PC-3 (cell line): ENCODE data around the gene RTN1. TPM values are rescaled to one million over a fixed set of nuclear protein-coding genes. Genes with fewer than 3 reads are reported as not detected.

ENCODE experiments used
- ATAC-seq: fragments of 200-7000 bp; cut with Tn5 transposase; 2 replicates; pipeline ENCODE4 v1.9.1; 2020; ENCODE audit warnings: mild to moderate bottlenecking, moderate library complexity
- BruUV-seq: library from RNA; stranded (reverse); fragments of 400-500 nt; replicated peaks from 2 replicates; lab custom pipeline; 2021; lab: Mats Ljungman, UMichigan
- CTCF ChIA-PET: fragments of 300-600 bp; sonication (Branson Sonifier 250); formaldehyde crosslinking; loops from one replicate; lab custom pipeline; 2022; ENCODE audit warnings: antibody characterized with exemption; lab: Charles Lee
- POLR2A ChIA-PET: fragments of 300-600 bp; sonication (Branson Sonifier 250); formaldehyde crosslinking; loops from one replicate; lab custom pipeline; 2022; ENCODE audit warnings: antibody characterized with exemption; ENCODE audit not compliant: unreplicated experiment; lab: Charles Lee
- DNase-seq: peaks from one replicate; pipeline ENCODE4 v3.0.0-alpha.2; 2015
- H2AFZ ChIP-seq: fragments of 300-600 bp; sonication (generic); 2 replicates; pipeline ENCODE4 v1.6.0; 2016; ENCODE audit warnings: antibody characterized with exemption, low read length
- H3F3A ChIP-seq: fragments of 300-600 bp; sonication (generic); one replicate; pipeline ENCODE4 v1.6.0; 2017; ENCODE audit warnings: antibody characterized with exemption, low read length, control low read depth, mild to moderate bottlenecking; ENCODE audit not compliant: unreplicated experiment
- H3K27ac ChIP-seq: fragments of 300-600 bp; sonication (generic); 2 replicates; pipeline ENCODE4 v1.5.1; 2016; ENCODE audit warnings: mild to moderate bottlenecking, low read length
- H3K27me3 ChIP-seq: fragments of 300-600 bp; sonication (generic); 2 replicates; pipeline ENCODE4 v1.6.1; 2016; ENCODE audit warnings: low read length, mixed read lengths
- H3K36me3 ChIP-seq: fragments of 300-600 bp; sonication (generic); 2 replicates; pipeline ENCODE4 v1.6.1; 2016; ENCODE audit warnings: low read depth, mixed run types, low read length, mixed read lengths
- H3K4me1 ChIP-seq: fragments of 300-600 bp; sonication (generic); 2 replicates; pipeline ENCODE4 v1.5.1; 2016; ENCODE audit warnings: low read length; ENCODE audit not compliant: insufficient read depth
- H3K4me2 ChIP-seq: fragments of 300-600 bp; sonication (generic); 2 replicates; pipeline ENCODE4 v1.6.0; 2016; ENCODE audit warnings: low read length
- H3K4me3 ChIP-seq: fragments of 300-600 bp; sonication (generic); 2 replicates; pipeline ENCODE4 v1.5.1; 2016; ENCODE audit warnings: mild to moderate bottlenecking, low read length, mixed read lengths
- H3K79me2 ChIP-seq: fragments of 300-600 bp; sonication (generic); 2 replicates; pipeline ENCODE4 v1.6.1; 2017; ENCODE audit warnings: low read length, mixed read lengths
- H3K9ac ChIP-seq: fragments of 300-600 bp; sonication (generic); 2 replicates; pipeline ENCODE4 v1.6.0; 2016; ENCODE audit warnings: mild to moderate bottlenecking, low read length
- H3K9me2 ChIP-seq: fragments of 300-600 bp; sonication (generic); replicated peaks from 2 replicates; pipeline ENCODE4 v1.6.1; 2016; ENCODE audit warnings: mixed run types, low read length, mixed read lengths
- H3K9me3 ChIP-seq: fragments of 300-600 bp; sonication (generic); 2 replicates; pipeline ENCODE4 v1.6.1; 2016; ENCODE audit warnings: low read length, mixed read lengths
- H4K20me1 ChIP-seq: fragments of 300-600 bp; sonication (generic); 2 replicates; pipeline ENCODE4 v1.6.1; 2016; ENCODE audit warnings: low read length, mixed read lengths
- EZH2 ChIP-seq: fragments of 300-600 bp; sonication (generic); IDR thresholded peaks from one replicate; pipeline ENCODE4 v1.6.1; 2017; ENCODE audit warnings: antibody characterized with exemption, mild to moderate bottlenecking, low read length; ENCODE audit not compliant: unreplicated experiment
- EZH2phosphoT487 ChIP-seq: fragments of 300-600 bp; sonication (generic); IDR thresholded peaks from 2 replicates; pipeline ENCODE4 v1.6.1; 2018; ENCODE audit warnings: mild to moderate bottlenecking, antibody characterized with exemption, low read length, borderline replicate concordance
- intact Hi-C: fragments of 100-400 bp; cut with micrococcal nuclease; formaldehyde crosslinking; loops from 2 replicates; pipeline ENCODE4 v1.9.0; 2023
- total RNA-seq: library from RNA; depleted of rRNA; stranded (reverse); fragments of >200 nt; gene quantifications from 2 replicates; pipeline ENCODE4 v1.2.3, GENCODE V29; 2014
- TF ChIP-seq, protein P1 (sequence below): fragments of 300-600 bp; sonication (generic); conservative IDR thresholded peaks from 2 replicates; pipeline ENCODE4 v1.5.1; 2017; ENCODE audit warnings: antibody characterized with exemption, low read depth, mild to moderate bottlenecking, low read length

The RTN1 gene
- total RNA-seq, 1 experiment from 2014 or later = not detected

DNA sequence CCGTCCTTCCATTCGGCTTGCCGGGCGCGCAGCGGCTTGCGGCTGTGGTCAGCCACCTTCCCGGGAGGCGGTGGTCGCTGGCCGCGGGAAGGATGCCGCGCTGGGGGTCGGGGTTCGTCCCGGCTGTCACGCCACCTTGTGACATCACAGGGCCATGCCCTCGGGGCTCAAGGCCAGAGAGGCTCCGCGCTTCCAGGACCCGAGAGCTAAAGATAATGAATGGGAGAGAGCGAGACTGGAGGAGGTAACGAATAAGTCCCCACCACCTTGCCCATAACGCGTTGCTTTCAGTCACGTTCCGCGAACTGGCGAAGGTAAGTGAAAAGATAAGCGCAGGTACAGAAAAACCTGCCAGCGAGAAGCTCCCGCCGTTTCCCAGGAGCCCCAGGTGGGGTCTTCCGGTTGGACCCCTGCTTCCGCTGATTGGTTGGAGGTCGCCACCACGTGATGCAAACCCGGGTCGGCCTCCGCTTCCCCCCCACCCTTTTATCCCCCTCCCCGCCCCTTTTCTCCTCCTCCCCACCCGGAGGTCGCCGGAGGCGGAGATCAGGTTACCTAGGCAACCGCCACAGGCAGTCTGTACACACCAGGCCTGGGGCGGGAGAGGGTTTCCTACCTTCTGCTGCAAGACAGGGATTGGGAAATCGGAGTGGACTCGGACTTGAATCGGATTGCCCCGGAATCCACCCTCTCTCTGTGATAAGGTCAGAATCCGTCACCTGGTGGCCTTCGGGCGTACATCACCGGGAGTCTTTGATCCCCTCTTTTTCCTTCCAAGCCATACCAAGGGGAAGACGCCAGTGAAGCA is 49.2 kb upstream of the RTN1 start, which contains the start of gene LRRC9:
LRRC9 (plus strand) TSS at position 575 of the 808 bp plus-strand sequence.
- H3K79me2 ChIP-seq = no peaks in the 10 kb centered on the region
- no TSS peak for BruUV-seq
- intact Hi-C loops = loop anchor here (2.0 kb wide), 1 partner anchor 413 kb away; no protein-coding TSS in a partner anchor
- peak within 1 kb of the TSS; percentile 38 for H3K4me2 ChIP-seq
- POLR2A ChIA-PET = no interaction called here
- H3K36me3 ChIP-seq = no peaks in the 10 kb centered on the region
- TF ChIP-seq EZH2 (peak; percentile 63), EZH2phosphoT487 (peak; percentile 50; the same call in 1 of the 2 replicates)
- TF ChIP-seq, protein P1, sequence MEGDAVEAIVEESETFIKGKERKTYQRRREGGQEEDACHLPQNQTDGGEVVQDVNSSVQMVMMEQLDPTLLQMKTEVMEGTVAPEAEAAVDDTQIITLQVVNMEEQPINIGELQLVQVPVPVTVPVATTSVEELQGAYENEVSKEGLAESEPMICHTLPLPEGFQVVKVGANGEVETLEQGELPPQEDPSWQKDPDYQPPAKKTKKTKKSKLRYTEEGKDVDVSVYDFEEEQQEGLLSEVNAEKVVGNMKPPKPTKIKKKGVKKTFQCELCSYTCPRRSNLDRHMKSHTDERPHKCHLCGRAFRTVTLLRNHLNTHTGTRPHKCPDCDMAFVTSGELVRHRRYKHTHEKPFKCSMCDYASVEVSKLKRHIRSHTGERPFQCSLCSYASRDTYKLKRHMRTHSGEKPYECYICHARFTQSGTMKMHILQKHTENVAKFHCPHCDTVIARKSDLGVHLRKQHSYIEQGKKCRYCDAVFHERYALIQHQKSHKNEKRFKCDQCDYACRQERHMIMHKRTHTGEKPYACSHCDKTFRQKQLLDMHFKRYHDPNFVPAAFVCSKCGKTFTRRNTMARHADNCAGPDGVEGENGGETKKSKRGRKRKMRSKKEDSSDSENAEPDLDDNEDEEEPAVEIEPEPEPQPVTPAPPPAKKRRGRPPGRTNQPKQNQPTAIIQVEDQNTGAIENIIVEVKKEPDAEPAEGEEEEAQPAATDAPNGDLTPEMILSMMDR = no peak
- H2AFZ ChIP-seq = peak within 1 kb of the TSS; percentile 23; the same call in 1 of the 2 replicates
- H3K4me1 ChIP-seq = peaks cover 5% of the 10 kb centered on the region; the same call in 1 of the 2 replicates
- peak within 1 kb of the TSS; percentile 20; the same call in 1 of the 2 replicates for H3K4me3 ChIP-seq
- no peak within 1 kb of the TSS for H3K27ac ChIP-seq
- no peaks in the 10 kb centered on the region; the same call in 1 of the 2 replicates for H4K20me1 ChIP-seq
- no peaks in the 10 kb centered on the region for H3F3A ChIP-seq
- ATAC-seq = peak; percentile 16; the same call in 1 of the 2 replicates
- no peaks in the 10 kb centered on the region for H3K9me3 ChIP-seq
- no peaks in the 10 kb centered on the region for H3K9me2 ChIP-seq
- H3K27me3 ChIP-seq = peaks cover 81% of the 10 kb centered on the region
- no peak for DNase-seq
- no peak within 1 kb of the TSS for H3K9ac ChIP-seq
- CTCF ChIA-PET = no interaction called here

DNA sequence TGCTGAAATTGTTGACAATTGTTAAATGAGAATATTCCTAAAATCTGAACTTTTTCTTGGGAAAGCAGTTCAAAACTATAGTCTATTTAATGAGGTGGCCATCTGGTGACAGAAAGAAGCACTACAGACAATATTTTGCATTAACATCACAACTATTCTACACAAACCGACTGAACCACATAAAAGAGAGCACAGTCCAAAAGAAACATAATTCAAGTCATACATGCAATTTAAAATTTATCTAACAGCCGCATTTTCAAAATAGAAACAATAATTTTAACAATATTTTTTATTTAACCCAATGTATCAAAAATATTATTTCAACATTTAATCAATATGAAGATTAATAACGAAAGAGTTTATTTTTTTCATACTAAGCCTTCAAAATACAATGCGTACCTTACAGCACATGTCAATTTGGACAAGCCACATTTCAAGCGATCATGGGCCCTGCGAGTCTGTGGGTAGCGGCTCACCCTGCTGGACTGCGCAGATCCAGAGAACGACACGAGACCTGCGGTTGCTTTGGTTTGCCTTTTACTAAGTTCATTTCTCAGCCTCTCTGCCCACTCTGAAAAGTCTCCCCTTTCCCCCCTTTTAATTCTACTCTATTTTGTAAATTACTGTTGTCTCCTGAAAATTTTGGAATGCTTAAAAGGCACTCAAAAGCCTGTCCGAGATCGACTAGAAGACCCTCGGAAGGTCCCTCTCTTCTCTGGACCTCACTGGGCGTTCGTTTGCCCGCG is 48.4 kb upstream of the RTN1 start:
- H3K79me2 ChIP-seq = no peaks in the 10 kb centered on the region
- H3F3A ChIP-seq = no peaks in the 10 kb centered on the region
- intact Hi-C loops = loop anchor here (1.0 to 2.0 kb wide), 3 partner anchors 212 to 412 kb away; no protein-coding TSS in a partner anchor
- BruUV-seq = no TSS peak
- ChIA-PET POLR2A (no interaction called here), CTCF (interaction anchor here (0.6 to 0.7 kb wide), 2 partner anchors 261 to 413 kb away, joined by 3 read pairs; no protein-coding TSS in a partner anchor)
- peaks cover 5% of the 10 kb centered on the region; the same call in 1 of the 2 replicates for H3K4me1 ChIP-seq
- H3K9me2 ChIP-seq = no peaks in the 10 kb centered on the region
- H4K20me1 ChIP-seq = no peaks in the 10 kb centered on the region; the same call in 1 of the 2 replicates
- no peak overlapping the region for H3K27ac ChIP-seq
- peaks cover 74% of the 10 kb centered on the region for H3K27me3 ChIP-seq
- DNase-seq = peak; percentile 71
- H2AFZ ChIP-seq = peak overlapping the region; percentile 23; the same call in 1 of the 2 replicates
- peak; percentile 80 for ATAC-seq
- TF ChIP-seq EZH2phosphoT487 (peak; percentile 72; the same call in 1 of the 2 replicates), EZH2 (peak; percentile 98)
- TF ChIP-seq, protein P1 = peak; percentile 94
- H3K9ac ChIP-seq = no peak overlapping the region
- H3K4me2 ChIP-seq = peak overlapping the region; percentile 38
- H3K4me3 ChIP-seq = peak overlapping the region; percentile 20; the same call in 1 of the 2 replicates
- H3K36me3 ChIP-seq = no peaks in the 10 kb centered on the region
- H3K9me3 ChIP-seq = no peaks in the 10 kb centered on the region
